ENCODE data around the gene TMEM30B.
A peak's percentile ranks its signal among the peaks of the same experiment; 100 is the strongest.

Gene TMEM30B

GRCh38 chr14:61285364-61285763 is 4.2 kb upstream of the TMEM30B start:
- TF ChIP-seq CTCF (conservative IDR thresholded peaks at IDR 0.05): no peak
- no peak overlapping the region for H3K27ac ChIP-seq

GRCh38 chr14:61284001-61284400 is 2.9 kb upstream of the TMEM30B start:
- TF ChIP-seq CTCF (conservative IDR thresholded peaks at IDR 0.05): no peak
- H3K27ac ChIP-seq: no peak overlapping the region

DNA sequence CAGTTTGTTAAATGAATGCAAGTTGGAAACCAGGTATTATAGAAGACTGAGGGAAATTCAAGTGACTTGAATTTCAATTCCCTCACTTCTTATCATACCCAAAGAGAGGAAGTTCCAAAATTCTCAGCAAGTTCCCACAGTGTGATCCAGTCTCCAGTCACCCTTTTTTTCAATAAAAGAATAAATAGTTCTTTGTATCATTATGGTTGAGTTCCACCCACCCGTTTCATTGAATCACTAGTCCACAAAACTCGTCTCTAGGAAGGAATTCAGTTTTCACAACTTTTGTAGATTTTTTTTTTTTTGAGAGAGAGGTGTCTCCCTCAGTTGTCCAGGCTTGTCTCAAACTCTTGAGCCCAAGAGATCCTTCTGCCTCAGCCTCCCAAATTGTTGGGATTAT is 1.6 kb upstream of the TMEM30B start:
- no peak overlapping the region for H3K27ac ChIP-seq
- no peak for TF ChIP-seq CTCF (conservative IDR thresholded peaks at IDR 0.05)

- no peak for TF ChIP-seq CTCF (conservative IDR thresholded peaks at IDR 0.05)
- H3K27ac ChIP-seq: peak overlapping the region; percentile 83
Observed at GRCh38 chr14:61281948-61282275, 774 bp upstream of the TMEM30B start.

DNA sequence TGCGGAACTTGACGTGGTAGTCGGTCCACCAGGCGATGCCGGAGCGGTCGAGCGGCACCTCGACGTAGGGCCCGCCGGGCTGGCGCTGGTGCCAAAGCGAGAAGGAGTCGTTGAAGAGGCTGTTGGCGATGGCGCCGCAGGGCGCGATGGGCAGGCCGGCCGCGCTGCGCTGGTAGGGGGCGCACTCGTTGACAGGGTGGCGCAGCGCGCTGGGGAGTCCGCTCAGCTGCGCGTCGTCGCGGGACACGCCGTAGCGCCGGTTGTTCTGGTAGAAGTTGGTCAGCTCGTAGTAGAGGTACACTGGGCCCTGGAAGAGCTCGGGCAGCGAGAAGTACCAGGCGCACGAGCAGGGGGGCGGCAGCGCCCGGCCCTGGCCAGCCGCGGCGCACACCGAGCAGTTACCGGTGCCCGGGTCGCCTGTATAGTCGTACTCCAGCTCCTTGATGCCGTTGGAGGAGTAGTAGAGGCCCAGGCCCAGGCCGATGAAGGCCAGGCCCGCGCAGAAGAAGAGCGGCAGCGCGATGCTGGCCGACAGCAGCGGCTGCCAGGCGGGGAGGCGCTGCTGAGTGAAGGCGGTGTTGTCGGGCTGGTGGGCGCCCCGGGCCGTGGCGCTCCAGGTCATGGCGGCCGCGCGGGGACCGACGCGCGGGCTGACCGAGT is 482 bp downstream of the TMEM30B start:
- peak overlapping the region; percentile 83 for H3K27ac ChIP-seq
- TF ChIP-seq CTCF (conservative IDR thresholded peaks at IDR 0.05): peak; percentile 32; the same call in 1 of the 2 replicates

- H3K27ac ChIP-seq: peak overlapping the region; percentile 83
- TF ChIP-seq CTCF (conservative IDR thresholded peaks at IDR 0.05): no peak
Observed at GRCh38 chr14:61280092-61280525, 1.0 kb downstream of the TMEM30B start.

GRCh38 chr14:61279082-61279481 is 2.1 kb downstream of the TMEM30B start:
- no peak for TF ChIP-seq CTCF (conservative IDR thresholded peaks at IDR 0.05)
- no peak overlapping the region for H3K27ac ChIP-seq
